Erythroblast (primary cell): ENCODE measurements around the gene KLK11.

Source experiments
- DNase-seq, 2 experiments: peaks; one replicate each; lab custom pipeline; 2025; lab: John Stamatoyannopoulos, UW
- GATA1 ChIP-seq: IDR thresholded peaks from 2 replicates; pipeline ENCODE4 v1.6.1; 2011; ENCODE audit warnings: low read depth, mild to moderate bottlenecking, control low read depth, low read length, moderate library complexity
- POLR2A ChIP-seq: IDR thresholded peaks from 2 replicates; pipeline ENCODE4 v1.6.1; 2011; ENCODE audit warnings: mild to moderate bottlenecking, low read length

KLK11 gene

DNA sequence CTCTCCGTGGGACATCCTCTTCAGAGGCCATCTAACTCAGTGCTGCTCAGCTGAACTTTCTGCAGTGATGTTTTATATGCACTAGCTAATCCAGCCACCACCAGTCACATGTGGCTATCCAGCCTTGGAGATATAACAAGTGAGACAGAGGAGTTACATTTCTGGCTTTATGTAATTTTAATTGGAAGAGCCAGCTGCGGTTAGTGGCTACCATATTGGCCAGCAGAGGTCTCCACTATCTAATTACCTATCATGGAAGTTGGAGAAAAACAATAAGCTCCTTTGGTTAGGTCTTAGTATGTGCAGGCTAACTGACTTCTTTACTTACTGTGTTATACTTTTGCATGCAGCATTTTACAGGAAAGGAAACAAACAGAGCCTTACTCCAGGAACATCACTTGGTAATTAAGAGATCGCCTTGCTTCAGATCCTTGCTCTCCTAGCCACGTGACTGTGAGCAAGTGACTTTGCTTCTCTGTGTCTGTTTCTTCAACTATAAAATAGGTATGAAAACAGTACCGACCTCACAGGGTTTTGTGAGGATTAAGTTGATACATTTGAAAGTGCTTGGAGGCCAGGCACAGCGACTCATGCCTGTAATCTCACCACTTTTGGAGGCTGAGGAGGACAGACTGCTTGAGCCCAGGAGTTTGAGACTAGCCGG is 5.3 kb downstream of the KLK11 start:
- TF ChIP-seq GATA1 (no peak), POLR2A (no peak)
- DNase-seq = peak in 1 of 2 experiments; percentile 46

DNA sequence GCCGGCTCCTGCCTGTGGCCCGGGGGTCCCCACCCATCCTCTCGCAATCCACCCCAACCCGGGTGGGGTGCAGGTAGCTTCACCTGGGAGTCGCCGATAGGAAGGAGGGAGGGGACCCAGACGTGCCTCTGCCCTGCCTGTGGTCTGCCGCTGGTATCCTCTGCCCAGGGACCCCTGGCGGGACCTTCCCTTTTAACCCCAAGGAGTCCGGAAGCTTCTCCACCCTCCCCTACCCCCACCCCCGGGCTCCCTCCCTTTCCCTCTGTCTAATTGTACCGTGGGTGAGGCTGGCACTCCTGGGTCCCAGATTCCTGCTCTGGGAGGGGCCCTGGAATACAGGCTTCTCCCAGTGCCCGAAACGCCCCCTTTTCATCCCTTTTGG is 6.9 kb downstream of the KLK11 start, which contains the start of gene KLK10:
TSS of gene KLK10 (minus strand) at position 166 of the 382 bp plus-strand sequence. CDS start 579 bp downstream, outside the sequence.
- no peak for DNase-seq
- TF ChIP-seq POLR2A (no peak), GATA1 (no peak)

DNA sequence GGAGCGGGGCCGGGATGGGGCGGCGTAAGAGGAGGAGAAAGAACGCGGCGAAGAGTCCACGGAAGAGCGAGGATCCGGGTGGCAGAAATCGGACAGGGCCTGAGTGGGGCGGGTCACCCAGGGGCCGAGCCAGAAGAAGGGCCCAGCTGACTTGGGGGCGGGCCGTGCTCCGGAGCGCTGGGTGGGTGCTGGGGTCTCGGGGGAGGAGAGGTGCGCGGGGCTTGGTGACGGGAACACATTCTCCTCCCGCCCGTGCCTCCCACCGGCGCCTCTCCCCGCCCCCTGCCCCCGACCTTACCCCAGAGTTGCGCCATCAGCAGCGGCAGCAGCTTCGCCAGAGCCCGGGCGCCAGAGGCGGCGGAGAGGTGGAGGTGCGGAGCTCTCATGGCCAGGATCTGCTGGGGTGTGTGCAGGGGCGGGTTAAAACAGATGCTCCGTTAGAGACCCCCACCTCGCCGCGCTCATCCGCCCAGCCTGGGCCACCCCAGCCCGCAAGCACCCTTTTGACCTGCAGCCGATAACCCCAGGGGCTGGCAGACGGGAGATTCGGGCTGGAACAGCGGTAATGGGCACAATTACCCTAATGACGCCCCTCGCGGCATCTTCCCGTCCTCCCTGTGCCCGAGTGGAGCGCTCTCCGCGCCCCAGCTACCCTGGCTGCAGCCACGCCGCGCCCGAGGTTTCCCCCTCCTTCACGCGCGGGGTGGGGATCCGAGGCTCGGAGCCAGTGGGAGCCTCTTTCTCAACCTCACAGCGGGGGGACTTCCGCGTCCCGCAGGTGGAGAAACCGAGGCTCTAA is 7.5 kb downstream of the KLK11 start:
- TF ChIP-seq POLR2A (no peak), GATA1 (no peak)

DNA sequence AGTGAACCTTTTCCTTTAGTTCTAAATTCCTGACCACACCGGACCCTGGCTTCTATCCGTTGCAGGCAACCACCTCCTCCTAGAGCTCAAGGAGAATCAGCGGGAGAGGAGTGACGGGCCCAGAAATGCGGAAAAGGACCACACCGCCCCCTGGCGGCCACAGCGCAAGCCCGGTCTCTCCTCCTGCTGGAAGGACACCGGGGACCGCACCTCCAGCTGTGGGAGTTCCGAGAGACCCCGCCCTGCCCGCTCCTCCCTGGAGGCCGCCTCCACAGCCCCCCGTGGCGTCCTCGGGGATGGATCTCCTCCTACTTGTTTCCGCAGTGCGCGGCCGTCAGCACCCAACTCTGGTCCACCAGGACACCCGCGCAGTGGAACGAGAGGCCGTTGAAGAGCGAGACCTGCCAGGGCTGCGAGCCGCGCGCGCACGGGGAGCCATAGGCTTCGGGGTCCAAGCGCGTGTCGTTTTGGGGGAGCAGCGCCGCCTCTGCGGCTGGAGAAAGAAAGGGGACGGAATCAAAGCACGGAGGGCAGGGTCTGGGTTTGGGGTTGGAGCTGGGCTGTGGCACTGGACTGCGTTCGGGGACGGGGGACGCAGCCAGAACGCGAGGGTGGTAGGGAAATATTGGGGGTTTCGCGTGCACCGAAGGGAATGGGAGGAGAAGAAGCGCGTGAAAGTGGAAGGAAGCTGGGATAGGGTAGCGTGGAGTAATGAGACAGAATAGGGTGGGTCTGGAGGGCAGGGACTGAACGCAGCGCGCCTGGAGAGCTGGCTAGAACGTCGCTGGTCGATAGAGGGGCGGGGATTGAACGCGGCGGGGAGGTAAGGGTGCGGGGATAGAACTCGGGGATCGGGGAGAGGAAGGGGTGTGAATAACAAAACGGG is 9.4 kb downstream of the KLK11 start:
- DNase-seq = peak; percentile 37 to 71

More for the DNA sequence above, 7.5 kb downstream of the KLK11 start:
- DNase-seq = no peak

DNA sequence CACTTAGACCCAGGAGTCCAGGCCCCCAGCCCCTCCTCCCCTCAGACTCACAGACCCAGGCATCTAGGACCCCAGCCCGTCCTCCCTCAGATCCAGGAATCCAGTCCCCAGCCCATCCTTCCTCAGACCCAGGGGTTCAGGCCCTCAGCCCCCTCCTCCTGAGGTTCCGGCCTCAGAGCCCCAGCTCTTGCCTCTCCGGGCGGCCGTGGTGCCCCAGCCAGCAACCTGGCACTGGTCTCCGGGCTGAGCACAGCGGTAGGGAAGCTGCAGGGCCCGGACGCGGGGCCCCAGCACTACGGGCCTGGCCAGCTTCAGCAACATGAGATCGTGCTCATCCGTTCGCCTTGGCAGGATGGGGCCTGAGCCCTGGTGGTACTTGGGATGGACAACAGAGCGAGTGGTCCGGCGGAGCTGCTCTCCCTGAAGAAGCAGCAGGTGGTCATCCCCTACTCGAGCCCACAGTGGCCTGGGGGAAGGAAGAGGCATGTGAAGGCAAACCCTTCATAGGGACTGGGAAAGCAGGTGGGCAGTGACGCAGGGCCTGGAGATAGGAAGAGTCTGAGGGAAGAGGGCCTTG is 10.6 kb downstream of the KLK11 start:
- TF ChIP-seq GATA1 (no peak), POLR2A (no peak)
- DNase-seq = no peak

More for the DNA sequence above, 9.4 kb downstream of the KLK11 start:
- TF ChIP-seq POLR2A (no peak), GATA1 (no peak)

DNA sequence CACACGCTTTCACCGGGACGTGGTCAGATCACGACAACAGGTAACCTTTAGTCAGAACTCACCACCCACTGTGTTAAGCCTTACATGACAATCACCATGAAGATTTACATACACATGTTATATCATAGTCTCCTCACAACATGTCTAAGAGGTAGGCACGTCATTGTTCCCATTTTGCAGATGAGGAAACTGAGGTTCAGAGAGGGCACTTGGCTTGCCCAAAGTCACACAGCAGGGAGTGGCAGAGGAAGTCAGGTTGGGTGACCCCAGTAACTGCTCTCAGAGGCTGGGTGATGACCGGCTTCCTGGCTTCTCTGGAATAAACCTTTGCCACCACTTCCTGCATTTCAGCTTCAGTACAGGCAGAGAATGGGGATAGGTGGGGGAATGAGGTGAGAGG is 12.2 kb downstream of the KLK11 start:
- TF ChIP-seq POLR2A (no peak), GATA1 (no peak)
- DNase-seq = no peak

DNA sequence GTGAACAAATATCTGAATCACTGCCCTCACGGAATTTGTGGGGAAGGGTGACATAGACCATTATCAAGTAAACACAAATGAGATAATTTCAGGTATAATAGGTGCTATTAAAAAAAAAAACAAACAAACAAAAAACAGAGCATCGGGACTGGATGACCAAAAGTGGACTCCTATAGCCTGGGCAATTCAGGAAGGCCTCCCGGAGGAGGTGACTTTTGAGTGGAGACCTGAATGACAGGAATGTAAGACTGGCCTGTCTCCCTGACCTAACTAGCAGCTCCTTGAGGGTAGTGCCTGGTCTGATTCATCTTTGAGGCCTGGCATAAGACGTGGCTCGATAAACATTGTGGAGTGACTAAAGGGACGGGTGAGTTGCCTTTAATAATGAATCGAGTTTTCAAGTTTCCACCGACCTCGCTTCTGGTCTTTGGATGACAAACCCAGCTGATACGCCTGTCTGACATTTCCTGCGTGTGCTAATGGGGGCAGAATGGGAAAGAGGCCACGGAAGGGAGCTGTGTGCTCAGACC is 13.7 kb downstream of the KLK11 start:
- no peak for DNase-seq
- TF ChIP-seq GATA1 (no peak), POLR2A (no peak)

DNA sequence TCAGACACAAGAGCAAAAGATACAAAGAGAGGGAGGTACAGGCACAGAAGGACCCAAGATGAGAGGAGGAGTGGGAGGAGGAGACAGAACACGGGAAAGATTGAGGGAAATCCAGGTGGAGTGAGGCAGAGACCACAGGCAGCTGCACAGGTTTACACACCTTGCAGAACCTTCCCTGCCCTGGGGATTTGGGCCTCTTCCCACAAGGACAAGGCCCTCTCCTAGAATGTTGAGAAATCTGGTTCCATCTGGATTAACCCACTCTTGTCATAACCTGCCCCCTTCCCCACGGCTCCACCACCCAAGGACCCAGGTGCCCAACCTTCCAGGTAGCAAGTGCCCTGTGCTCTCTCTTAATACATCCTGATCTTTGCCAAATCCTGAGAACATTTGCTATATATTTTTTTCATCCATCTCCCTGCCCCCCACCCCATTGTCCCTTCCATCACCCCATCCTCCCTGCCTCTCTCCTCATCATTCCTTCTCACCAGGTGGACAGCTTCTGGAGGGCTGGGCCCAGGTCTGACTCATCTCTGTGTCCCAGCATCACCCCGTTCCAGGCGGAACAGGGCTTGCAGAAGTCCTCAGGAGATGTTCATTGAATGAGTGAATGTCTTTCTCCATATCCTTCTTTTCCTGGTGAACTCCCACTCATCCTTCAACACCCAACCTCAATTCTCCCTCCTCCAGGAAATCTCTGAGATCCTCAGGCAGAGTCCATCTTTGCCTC is 16.2 kb downstream of the KLK11 start:
- DNase-seq = no peak
- TF ChIP-seq POLR2A (no peak), GATA1 (no peak)

DNA sequence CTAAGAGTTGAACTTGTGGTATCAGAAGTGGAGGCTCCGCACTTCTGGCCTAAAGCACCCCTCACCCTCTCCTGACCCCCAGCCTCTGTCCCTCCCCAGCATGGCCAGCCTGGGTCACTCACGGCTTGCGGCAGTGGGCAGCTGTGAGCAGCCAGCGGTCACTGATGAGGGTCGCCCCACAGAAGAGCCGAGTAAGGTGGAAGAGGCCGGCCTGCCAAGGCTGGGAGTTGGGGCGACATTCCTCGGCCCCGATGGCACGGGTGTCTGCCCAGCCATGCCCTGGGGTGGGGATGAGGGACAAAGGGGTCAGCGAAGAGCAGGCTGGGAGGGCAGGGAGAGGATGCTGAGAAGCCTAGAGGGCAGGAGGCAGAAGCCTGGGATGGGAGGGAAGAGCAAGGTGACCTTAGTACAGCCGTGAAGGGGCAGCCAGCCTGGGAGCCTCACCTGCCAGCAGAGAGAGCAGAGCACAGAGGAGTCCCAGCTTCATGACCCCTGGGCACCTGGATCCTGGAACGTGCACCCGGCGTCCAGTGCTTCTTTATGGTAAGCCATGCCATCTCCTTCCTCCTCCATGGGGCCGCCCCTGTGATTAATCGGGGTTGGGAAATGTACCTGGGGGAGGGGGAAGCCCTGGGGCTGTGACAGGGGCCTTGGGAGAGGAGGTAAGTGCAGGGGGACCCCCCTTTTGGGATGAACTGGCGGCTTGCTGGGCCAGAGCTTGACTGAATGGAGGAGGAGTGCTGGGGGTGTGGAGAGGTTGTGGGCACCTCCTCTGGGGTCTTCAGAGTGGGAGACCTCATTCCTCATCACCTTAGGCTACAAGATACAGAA is 17.1 kb downstream of the KLK11 start:
- no peak for TF ChIP-seq GATA1
- TF ChIP-seq POLR2A = no peak
- DNase-seq = no peak

DNA sequence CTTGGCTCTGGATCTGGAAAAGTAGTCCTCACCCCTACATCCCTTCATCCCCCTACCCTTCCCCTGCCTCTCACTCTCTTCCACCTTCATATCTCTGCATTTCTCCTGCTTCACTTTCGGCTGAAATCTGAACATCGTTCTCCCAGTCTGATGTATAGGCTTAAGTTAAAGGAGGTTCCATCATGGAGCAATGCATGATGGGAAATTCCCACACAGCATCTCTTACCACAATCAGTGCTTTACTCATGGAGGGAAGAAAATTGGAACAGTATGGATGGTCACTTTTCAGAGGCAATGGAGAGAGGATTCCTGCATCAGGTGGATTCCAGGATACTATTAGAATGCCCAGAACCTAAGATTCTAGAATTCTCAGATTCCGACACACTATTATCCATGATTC is 18.9 kb downstream of the KLK11 start:
- TF ChIP-seq GATA1 (no peak), POLR2A (no peak)
- no peak for DNase-seq

DNA sequence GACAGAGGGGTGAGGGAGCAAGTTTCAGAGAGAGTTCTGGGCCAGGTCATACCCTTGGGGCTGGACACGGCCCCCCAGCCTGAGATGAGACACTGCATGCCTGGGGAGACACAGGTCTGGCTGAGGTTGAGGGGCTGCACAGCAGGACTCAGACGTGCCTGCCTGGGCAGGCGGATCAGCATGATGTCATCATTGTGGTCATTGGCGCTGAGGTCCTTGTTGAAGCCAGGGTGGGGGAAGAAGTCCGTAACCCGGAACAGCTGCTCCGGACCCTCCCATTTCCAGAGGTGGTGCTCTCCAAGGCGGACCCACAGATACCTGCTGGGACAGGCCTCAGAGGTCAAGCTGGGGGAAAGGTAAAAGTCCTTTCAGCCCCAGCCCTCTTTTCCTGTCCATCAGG is 20.0 kb downstream of the KLK11 start:
- TF ChIP-seq POLR2A (no peak), GATA1 (no peak)
- no peak for DNase-seq

DNA sequence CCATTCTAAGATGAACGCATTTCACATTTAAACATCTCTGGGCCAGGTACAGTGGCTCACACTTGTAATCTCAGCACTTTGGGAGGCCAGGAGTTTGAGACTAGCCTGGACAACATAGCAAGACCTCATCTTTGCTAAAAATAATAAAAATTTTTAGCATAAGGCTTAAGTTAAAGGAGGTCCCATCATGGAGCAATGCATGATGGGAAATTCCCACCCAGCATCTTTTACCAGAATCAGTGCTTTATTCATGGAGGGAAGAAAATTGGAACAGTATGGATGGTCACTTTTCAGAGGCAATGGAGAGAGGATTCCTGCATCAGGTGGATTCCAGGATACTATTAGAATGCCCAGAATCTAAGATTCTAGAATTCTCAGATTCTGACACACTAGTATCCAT is 21.2 kb downstream of the KLK11 start:
- DNase-seq = no peak
- TF ChIP-seq POLR2A (no peak), GATA1 (no peak)
